CD14-positive monocyte (primary cell): ENCODE measurements around the gene CNTN6. TPM values are rescaled to one million over a fixed set of nuclear protein-coding genes. Genes with fewer than 3 reads are reported as not detected.

ENCODE experiments used
- DNase-seq, 3 donors: peaks; one replicate each; pipeline ENCODE4 v3.0.0-alpha.2; 2011 to 2022
- H2AFZ ChIP-seq: 2 replicates; pipeline ENCODE4 v1.6.0; 2012; ENCODE audit warnings: mild to moderate bottlenecking, low read depth, low read length, inconsistent platforms; ENCODE audit not compliant: insufficient read depth, poor library complexity, severe bottlenecking
- H3K27ac ChIP-seq, 2 donors: 1 replicate in 1 of 2; 2 replicates in 1 of 2; pipeline ENCODE4 v1.5.1; 2012 to 2013; ENCODE audit warnings: low read length in 2 of 2, control low read depth in 1 of 2, inconsistent platforms in 1 of 2, low read depth in 1 of 2, mild to moderate bottlenecking in 1 of 2
- H3K27me3 ChIP-seq, 2 donors: one replicate each; pipeline versions ENCODE4 v1.6.0 to v1.6.1; 2011 to 2013; ENCODE audit warnings: low read length in 2 of 2; ENCODE audit not compliant: control insufficient read depth in 2 of 2, insufficient read depth in 2 of 2
- H3K36me3 ChIP-seq, 2 donors: replicated peaks in 1 of 2; 1 replicate in 1 of 2; 2 replicates in 1 of 2; pipeline versions ENCODE4 v1.5.1 to v1.6.1; 2012 to 2013; ENCODE audit warnings: low read length in 2 of 2, control low read depth in 1 of 2, inconsistent platforms in 1 of 2, mild to moderate bottlenecking in 1 of 2; ENCODE audit not compliant: insufficient read depth in 2 of 2, control insufficient read depth in 1 of 2
- H3K4me1 ChIP-seq, 2 donors: 1 replicate in 1 of 2; 2 replicates in 1 of 2; pipeline versions ENCODE4 v1.5.1 to v1.6.1; 2012 to 2013; ENCODE audit warnings: low read length in 2 of 2, control low read depth in 1 of 2, inconsistent platforms in 1 of 2, mild to moderate bottlenecking in 1 of 2, moderate library complexity in 1 of 2; ENCODE audit not compliant: insufficient read depth in 2 of 2, control insufficient read depth in 1 of 2
- H3K4me2 ChIP-seq: replicated peaks from 2 replicates; pipeline ENCODE3; 2012; ENCODE audit warnings: low read length, moderate library complexity, mild to moderate bottlenecking; ENCODE audit not compliant: poor library complexity, severe bottlenecking; ENCODE audit errors: extremely low read depth
- H3K4me3 ChIP-seq, 3 experiments: fragments of 200-600 bp in 1 of 3; sonication (generic) in 1 of 3; replicated peaks in 1 of 3; 1 replicate in 2 of 3; 2 replicates in 1 of 3; pipeline ENCODE4 v1.5.1; 2011 to 2013; ENCODE audit warnings: low read length in 3 of 3, mild to moderate bottlenecking in 3 of 3, control low read depth in 2 of 3, low read depth in 2 of 3, inconsistent platforms in 1 of 3, moderate library complexity in 1 of 3
- H3K79me2 ChIP-seq: 2 replicates; pipeline ENCODE4 v1.6.0; 2012; ENCODE audit warnings: mild to moderate bottlenecking, control low read depth, inconsistent platforms, low read length, moderate library complexity; ENCODE audit not compliant: insufficient read depth
- H3K9ac ChIP-seq: 2 replicates; pipeline ENCODE4 v1.6.0; 2017; ENCODE audit warnings: low read length, mild to moderate bottlenecking; ENCODE audit not compliant: insufficient read depth, poor library complexity, severe bottlenecking
- H3K9me3 ChIP-seq, 2 donors: replicated peaks in 1 of 2; 1 replicate in 1 of 2; 2 replicates in 1 of 2; pipeline versions ENCODE4 v1.5.1 to v1.6.1; 2012 to 2013; ENCODE audit warnings: low read length in 2 of 2, control low read depth in 1 of 2; ENCODE audit not compliant: control insufficient read depth in 1 of 2, insufficient read depth in 1 of 2
- H4K20me1 ChIP-seq: 2 replicates; pipeline ENCODE4 v1.6.0; 2012; ENCODE audit warnings: mild to moderate bottlenecking, low read length, control low read depth, moderate library complexity; ENCODE audit not compliant: insufficient read depth
- H3K27ac Mint-ChIP-seq, 7 donors: one replicate each; pipeline ENCODE4 v1.8.0; 2020; ENCODE audit warnings: mild to moderate bottlenecking in 7 of 7, mixed read lengths in 7 of 7, moderate library complexity in 6 of 7, inconsistent platforms in 2 of 7
- H3K27me3 Mint-ChIP-seq, 3 donors: one replicate each; pipeline ENCODE4 v1.8.0; 2021 to 2022; ENCODE audit warnings: low read depth in 3 of 3, mild to moderate bottlenecking in 3 of 3, mixed read lengths in 3 of 3, moderate library complexity in 3 of 3, inconsistent platforms in 1 of 3
- H3K36me3 Mint-ChIP-seq, 2 donors: one replicate each; pipeline ENCODE4 v1.8.0; 2020; ENCODE audit warnings: mixed read lengths in 2 of 2, inconsistent platforms in 1 of 2, mild to moderate bottlenecking in 1 of 2
- H3K4me1 Mint-ChIP-seq: one replicate; pipeline ENCODE4 v1.8.0; 2020; ENCODE audit warnings: mild to moderate bottlenecking, mixed read lengths
- H3K4me3 Mint-ChIP-seq, 2 donors: one replicate each; pipeline ENCODE4 v1.8.0; 2020; ENCODE audit warnings: mild to moderate bottlenecking in 2 of 2, mixed read lengths in 2 of 2, moderate library complexity in 1 of 2
- H3K9me3 Mint-ChIP-seq, 7 donors: one replicate each; pipeline ENCODE4 v1.8.0; 2020 to 2022; ENCODE audit warnings: mixed read lengths in 7 of 7, mild to moderate bottlenecking in 6 of 7, moderate library complexity in 6 of 7, inconsistent platforms in 2 of 7
- CTCF ChIP-seq: fragments of 200-600 bp; IDR thresholded peaks from one replicate; pipeline ENCODE4 v1.8.0; 2022; ENCODE audit warnings: antibody characterized with exemption, mild to moderate bottlenecking
- WGBS: methylation state at CpG from one replicate; pipeline ENCODE4 v1.1.5; 2013; ENCODE audit warnings: missing lambda C conversion rate; ENCODE audit not compliant: insufficient coverage; 5-methylcytosine and 5-hydroxymethylcytosine counted together
- intact Hi-C, 2 donors: fragments of 100-400 bp; cut with micrococcal nuclease; formaldehyde crosslinking; loops; one replicate each; pipeline versions ENCODE4 v1.15.0 to v1.15.1; 2023
- polyA plus RNA-seq, 3 donors: library from polyadenylated mRNA; depleted of rRNA in 1 of 3; unstranded in 2 of 3; stranded (reverse) in 1 of 3; fragments of 300-500 nt in 2 of 3; fragments of >200 nt in 1 of 3; fragmentation: Illumina TruSeq in 2 of 3; gene quantifications; 1 replicate in 2 of 3; 2 replicates in 1 of 3; pipeline ENCODE4 v1.2.3, GENCODE V29; 2012 to 2021

The CNTN6 gene
- polyA plus RNA-seq, 3 donors, result not detected

- Histone ChIP-seq H3K79me2 (no peaks in the 10 kb centered on the region), H3K36me3 (no peaks in the 10 kb centered on the region), H2AFZ (no peak overlapping the region), H3K9ac (no peak overlapping the region), H3K4me3 (no peak overlapping the region), H3K4me2 (no peak overlapping the region), H3K9me3 (peaks cover 0 to 7% of the 10 kb centered on the region in 2 donors), H3K27me3 (no peaks in the 10 kb centered on the region), H3K27ac (no peak overlapping the region), H4K20me1 (no peaks in the 10 kb centered on the region), H3K4me1 (no peaks in the 10 kb centered on the region)
- Mint-ChIP-seq H3K4me1 (no peaks in the 10 kb centered on the region), H3K9me3 (peaks cover 0 to 9% (median 0%) of the 10 kb centered on the region in 7 donors), H3K36me3 (no peaks in the 10 kb centered on the region), H3K4me3 (no peak overlapping the region), H3K27me3 (peaks cover 0 to 2% (median 2%) of the 10 kb centered on the region in 3 donors), H3K27ac (no peak overlapping the region)
- 78% methylated on average over 3 of the region's 5 CpGs for WGBS
- DNase-seq, result no peak
- TF ChIP-seq CTCF, result no peak
- intact Hi-C loops, result no loop called here
Measured at GRCh38 chr3:1251282-1252060, 158.6 kb downstream of the CNTN6 start.

GRCh38 chr3:1252061-1252430 lies 159.2 kb downstream of the CNTN6 start:
- Mint-ChIP-seq H3K9me3 (peaks cover 0 to 9% (median 0%) of the 10 kb centered on the region in 7 donors), H3K27ac (no peak overlapping the region), H3K4me1 (no peaks in the 10 kb centered on the region), H3K36me3 (no peaks in the 10 kb centered on the region), H3K4me3 (no peak overlapping the region), H3K27me3 (peaks cover 0 to 2% (median 2%) of the 10 kb centered on the region in 3 donors)
- Histone ChIP-seq H3K27ac (no peak overlapping the region), H3K4me2 (no peak overlapping the region), H3K4me3 (no peak overlapping the region), H3K36me3 (no peaks in the 10 kb centered on the region), H3K4me1 (no peaks in the 10 kb centered on the region), H3K27me3 (no peaks in the 10 kb centered on the region), H4K20me1 (no peaks in the 10 kb centered on the region), H3K79me2 (no peaks in the 10 kb centered on the region), H3K9me3 (peaks cover 0 to 7% of the 10 kb centered on the region in 2 donors), H2AFZ (no peak overlapping the region), H3K9ac (no peak overlapping the region)
- intact Hi-C loops, result no loop called here
- no peak for DNase-seq
- TF ChIP-seq CTCF, result no peak
